Stimulated activated CD4-positive, alpha-beta T cell treated with anti-CD3 and anti-CD28 coated beads, Interleukin-4, amount 100 ng/mL, for 1 hour (primary cell): ENCODE data around the gene HPSE2.
"Not testable (repeated sequence)": the region's sequence is repeated elsewhere in the genome, so short reads cannot be mapped to it uniquely, and the experiment has no call there.

Source experiments
- DNase-seq: peaks from one replicate; pipeline ENCODE4 v3.0.0-alpha.2; 2020

HPSE2 gene

GRCh38 chr10:99235658-99236626 lies at the start of gene HPSE2:
Gene HPSE2 (minus strand): TSS chr10:99235852.
- DNase-seq = no peak

DNA sequence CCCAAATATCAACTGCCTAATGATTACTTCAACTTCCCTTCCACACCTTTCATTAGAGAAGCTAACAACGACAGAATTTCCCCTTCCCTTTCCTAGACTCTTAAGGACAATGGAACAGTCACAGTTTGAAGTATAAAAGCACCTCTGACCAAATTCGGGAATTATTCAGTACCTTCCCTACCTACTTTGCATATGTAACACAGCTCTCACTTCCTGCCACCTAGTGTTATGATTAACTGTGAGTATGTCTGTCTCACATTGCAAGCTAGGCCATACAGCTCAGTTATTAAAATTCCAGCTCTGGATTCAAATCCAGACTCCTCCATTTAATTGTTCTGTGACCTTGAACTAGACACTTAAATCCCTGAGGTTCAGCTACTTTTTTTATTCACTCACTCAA lies 44.8 kb upstream of the HPSE2 start:
- DNase-seq = no peak

GRCh38 chr10:99279626-99280111 lies 44.0 kb upstream of the HPSE2 start:
- DNase-seq = no peak

GRCh38 chr10:99276848-99277486 lies 41.3 kb upstream of the HPSE2 start:
- DNase-seq = no peak

DNA sequence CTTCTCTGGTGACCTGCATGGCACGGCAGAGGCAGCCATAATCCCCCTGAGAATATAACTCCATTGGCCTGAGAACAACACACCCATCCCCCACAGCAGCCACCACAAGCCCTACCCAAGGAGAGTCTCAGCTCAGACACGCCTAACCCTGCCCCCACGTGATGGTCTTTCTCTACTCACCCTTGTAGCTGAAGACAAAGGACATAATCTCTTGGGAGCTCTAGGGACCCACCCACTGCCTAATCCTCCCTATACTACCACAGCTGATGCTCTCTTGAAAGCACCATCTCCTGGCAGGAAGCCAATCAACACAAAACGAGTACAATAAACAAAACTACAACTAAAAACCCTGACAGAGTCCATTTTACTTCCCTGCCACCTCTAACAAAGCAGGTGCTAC lies 30.7 kb upstream of the HPSE2 start:
- no peak for DNase-seq

DNA sequence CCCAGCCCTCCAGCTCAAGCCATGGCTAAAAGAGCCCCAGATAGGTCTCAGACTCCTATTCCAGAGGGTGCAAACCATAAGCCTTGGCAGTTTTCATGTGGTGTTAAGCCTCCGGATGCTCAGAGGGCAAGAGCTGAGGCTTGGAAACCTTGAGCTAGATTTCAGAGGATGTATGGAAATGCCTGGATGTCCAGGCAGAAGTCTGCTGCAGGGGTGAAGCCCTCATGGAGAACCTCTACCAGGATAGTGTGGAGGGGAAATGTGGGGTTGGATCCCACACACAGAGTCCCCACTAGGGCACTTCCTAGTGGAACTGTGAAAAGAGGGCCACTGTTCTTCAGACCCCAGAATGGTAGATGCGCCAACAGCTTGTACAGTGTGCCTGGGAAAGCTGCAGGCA lies 13.2 kb upstream of the HPSE2 start:
- no peak for DNase-seq

DNA sequence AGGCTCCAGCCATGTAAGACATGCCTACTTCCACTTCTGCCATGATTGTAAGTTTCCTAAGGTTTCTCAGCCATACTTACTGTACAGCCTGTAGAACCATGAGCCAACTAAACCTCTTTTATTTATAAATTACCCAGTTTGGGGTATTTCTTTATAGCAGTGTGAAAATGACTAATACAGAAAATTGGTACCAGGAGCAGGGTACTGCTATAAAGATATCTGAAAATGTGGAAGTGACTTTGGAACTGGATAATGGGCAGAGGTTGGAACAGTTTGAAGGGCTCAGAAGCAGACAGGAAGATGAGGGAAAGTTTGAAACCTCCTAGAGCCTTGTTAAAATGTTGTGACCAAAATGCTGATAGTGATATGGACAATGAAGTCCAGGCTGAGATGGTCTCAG lies 12.2 kb upstream of the HPSE2 start:
- not testable (repeated sequence) for DNase-seq

DNA sequence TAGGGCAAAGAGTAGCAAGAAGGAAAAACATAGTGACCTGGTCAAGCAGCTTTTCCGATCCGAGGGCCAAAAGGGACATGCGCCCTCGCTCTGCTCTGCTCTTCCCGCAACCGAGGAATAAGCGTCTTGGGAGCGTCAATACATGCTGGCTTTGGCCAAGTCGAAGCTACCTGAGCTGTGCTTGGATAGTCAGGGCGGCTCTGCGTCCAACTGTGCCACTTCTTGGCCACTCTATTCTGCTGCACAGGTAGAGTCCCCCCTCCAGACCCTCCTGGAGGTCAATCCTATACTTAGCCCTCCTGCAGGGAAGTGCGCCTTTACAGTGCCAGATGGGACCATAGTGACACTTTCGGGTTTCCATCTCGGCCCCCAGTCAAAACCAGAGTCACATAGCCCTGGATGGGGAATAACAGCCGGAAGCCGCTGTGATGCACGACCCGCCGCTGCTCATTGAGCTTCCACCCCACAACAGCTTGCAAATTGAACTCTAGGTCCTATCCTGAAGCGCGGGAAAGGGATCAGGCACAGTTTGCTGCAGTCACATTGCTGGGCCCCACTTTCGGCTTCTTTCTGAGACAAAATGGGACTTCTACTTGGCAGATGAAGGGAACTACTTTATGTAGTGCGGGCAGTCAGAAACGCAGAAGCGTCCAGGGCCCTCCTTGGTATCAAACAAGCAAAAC lies 1.1 kb upstream of the HPSE2 start:
- DNase-seq = no peak

GRCh38 chr10:99234791-99235657 lies 628 bp downstream of the HPSE2 start:
- DNase-seq = no peak

- peak; percentile 24 for DNase-seq
Observed at GRCh38 chr10:99234041-99234790, 1.4 kb downstream of the HPSE2 start.

- DNase-seq = no peak
Observed at GRCh38 chr10:99233689-99234037, 2.0 kb downstream of the HPSE2 start.

DNA sequence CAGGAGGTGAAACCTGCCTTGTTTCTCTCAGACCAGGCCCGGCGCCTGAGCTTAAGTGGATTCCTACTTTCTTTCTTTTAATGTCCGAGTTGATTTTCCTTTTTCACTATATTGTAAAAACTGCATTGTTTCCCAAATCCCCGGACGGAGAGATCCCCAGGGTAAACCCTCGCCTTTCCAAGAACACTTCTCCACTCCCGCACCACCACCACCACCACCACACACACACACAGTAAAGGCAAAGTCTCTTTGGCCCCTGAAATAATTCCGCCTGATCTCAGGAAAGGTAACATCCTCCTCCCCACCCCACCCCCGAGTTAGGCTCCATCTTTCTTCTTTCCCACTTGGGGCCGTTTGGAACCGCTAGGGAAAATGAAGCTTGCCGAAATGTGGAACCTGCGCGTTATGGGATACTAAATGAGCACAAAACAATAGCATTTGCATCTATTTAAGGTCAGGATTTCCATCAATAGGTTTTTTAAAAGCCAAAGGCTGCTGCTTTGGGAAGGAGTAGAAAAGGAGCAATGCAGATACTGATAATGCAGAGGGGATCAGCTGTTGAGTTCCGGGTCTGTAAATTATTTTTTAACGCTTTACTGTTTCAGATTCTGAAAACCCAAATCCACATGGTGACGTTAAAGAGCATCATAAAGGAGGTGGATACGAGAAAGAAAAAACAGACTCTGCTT lies 2.5 kb downstream of the HPSE2 start:
- no peak for DNase-seq

- no peak for DNase-seq
Observed at GRCh38 chr10:99232360-99232999, 3.2 kb downstream of the HPSE2 start.

DNA sequence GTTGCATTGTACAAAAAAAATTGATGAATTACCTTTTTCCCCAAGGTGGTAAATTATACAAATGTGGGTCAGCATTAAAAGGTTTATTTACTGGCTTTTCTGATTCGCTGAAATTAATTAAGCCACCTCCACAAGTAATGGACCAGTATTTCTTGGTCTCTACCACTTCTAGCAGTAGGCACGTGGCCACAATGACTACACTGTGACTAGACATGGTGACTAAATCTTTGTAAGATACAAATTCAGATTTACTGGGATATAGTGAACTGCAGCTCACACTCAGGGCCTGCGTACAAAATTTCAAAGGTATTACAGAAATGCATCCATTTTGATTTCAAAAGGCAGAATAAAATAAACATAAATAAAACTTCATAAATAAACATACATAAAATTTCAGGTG lies 10.9 kb downstream of the HPSE2 start:
- DNase-seq = no peak

DNA sequence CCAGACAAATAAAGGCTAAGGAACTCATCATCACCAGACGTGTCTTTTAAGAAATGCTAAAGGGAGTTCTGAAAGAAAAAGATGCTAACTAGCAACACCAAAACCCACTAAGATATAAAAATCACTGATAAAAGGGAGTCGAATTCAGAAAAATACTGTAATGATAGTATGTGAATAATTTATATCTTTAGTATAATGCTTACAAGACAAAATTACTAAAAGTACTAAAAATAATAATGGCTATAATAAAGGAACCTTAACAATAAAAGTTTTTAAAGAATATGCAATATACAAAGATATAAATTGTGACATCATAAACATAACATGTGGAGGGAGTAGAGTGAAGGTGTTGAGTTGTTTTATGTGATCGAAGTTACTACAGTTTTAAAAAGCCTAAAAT lies 28.3 kb downstream of the HPSE2 start:
- DNase-seq = no peak

DNA sequence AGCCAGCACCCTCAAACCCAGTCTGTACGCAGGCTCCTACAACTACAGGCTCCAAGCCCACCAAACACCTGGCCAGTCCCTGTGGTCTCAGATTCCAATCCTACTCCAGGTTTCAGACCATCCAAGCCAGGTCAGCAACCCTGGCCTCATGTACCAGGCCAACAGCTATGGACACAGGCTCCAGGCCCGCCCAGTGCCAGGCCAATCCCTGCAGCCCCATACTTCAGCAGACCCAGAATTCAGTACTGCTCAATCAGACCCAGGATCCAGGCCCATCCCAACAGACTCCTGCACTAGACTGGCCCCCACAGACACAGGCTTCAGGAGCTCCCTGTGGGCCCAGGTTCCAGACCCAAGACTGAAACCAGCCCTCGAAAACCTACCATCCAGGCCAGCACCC lies 32.3 kb downstream of the HPSE2 start:
- DNase-seq = no peak

GRCh38 chr10:99172950-99173349 lies 62.7 kb downstream of the HPSE2 start:
- DNase-seq = no peak

DNA sequence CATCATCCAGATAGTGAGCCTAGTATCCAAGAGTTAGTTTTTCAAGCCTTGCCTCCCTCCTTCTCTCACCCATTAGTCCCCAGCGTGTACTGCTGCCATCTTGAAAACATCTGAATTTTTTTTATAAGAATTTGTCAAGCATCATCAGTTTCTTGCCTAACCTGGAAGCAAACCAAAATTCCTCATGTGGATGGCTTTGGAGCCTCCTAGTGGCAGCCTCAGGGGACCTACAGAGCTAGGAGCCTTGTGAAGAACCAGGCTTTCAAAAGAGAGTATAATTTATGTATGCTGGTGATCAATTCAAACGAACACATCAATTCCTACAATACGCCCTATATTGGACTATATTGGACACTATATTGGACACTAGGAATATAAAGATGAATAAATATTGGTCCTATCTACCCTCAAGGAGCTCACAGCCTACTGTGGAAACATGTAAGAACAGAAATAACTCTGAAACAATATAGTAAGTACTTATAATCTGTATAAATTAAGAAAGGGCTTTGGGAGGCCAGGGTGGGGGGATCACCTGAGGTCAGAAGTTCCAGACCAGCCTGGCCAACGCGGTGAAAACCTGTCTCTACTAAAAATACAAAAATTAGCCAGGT lies 63.4 kb downstream of the HPSE2 start:
- DNase-seq = no peak

DNA sequence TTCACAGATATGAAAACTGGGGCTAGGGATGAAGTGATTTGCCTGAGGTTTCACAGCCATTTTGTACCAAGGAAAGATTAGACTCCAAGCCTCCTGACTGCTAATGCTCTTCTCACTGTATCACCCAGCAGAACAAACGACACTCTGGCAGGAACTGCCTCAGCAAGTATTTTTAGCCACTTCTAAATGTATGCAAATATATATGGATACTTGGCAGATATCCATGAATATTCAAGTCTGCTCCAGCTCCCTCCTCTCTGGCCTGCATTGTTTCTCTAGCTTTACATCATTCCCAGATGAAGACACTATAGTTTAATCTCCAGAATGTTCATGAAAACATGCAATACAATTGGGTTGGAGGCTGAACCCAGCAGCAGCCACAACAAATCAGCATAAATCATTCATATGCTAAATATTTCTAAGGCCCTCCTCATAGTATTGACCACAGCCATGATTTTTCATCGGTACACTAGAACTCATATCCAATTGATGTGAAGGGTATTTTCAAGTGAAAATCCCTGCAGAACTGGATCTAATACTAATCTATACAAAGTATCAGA lies 65.5 kb downstream of the HPSE2 start:
- no peak for DNase-seq

DNA sequence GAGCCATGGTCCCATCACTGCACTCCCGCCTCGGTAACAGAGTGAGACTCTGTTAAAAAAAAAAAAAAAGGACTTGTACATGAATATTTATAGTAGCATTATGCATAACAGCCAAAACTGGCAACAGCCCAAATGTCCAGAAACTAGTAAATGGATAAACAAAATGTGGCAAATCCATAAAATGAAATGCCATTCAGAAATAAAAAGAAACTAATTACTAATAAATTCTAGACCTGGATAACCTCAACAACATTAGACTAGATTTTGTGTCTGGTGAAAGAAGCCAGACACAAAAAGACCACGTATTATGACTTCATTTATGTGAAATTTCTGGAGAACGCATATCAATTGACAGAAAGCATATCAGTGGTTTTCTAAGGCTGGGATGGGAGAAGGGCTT lies 74.5 kb downstream of the HPSE2 start:
- no peak for DNase-seq
